Measurements from ENCODE around the gene IGFBP1. TPM values are rescaled to one million over a fixed set of nuclear protein-coding genes. Genes with fewer than 3 reads are reported as not detected.
A peak's percentile ranks its signal among the peaks of the same experiment; 100 is the strongest.
"Not testable (repeated sequence)": the region's sequence is repeated elsewhere in the genome, so short reads cannot be mapped to it uniquely, and the experiment has no call there.

The IGFBP1 gene
- total RNA-seq, 1 experiment from 2014 or later = not detected

DNA sequence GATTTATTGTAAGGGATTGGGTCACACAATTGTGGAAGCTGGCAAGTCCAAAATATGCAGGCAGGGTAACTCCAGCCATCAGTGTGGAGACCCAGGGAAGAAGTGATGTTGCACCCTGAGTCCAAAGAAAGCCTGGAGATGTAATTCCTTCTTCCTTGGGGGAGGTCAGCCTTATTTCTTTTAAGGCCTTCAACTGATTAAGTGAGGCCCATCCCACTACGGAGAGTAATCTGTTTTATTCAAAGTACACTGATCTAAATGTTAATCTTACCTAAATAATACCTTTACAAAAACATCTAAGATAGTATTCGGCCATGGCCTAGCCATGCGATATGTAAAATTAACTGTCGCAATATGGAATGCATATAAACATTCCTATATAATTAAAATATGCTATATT is 31.4 kb upstream of the IGFBP1 start:
- not testable (repeated sequence) for H3K9ac ChIP-seq (ENCODE audit: low read length); H3K27me3 ChIP-seq (ENCODE audit: low read length); DNase-seq; H3K4me1 ChIP-seq (ENCODE audit: low read length); H4K20me1 ChIP-seq (ENCODE audit: insufficient read depth, low read depth, low read length); H3K4me2 ChIP-seq (ENCODE audit: low read depth, low read length, poor library complexity, severe bottlenecking); H3K9me2 ChIP-seq (replicated peaks; ENCODE audit: insufficient read depth, low read length); H3K36me3 ChIP-seq (ENCODE audit: insufficient read depth, low read length); H3K4me3 ChIP-seq (ENCODE audit: low read length); H2AFZ ChIP-seq (ENCODE audit: low read length); H3K27ac ChIP-seq (ENCODE audit: low read length); H3K79me2 ChIP-seq (ENCODE audit: low read length); H3K9me3 ChIP-seq (ENCODE audit: low read length)

DNA sequence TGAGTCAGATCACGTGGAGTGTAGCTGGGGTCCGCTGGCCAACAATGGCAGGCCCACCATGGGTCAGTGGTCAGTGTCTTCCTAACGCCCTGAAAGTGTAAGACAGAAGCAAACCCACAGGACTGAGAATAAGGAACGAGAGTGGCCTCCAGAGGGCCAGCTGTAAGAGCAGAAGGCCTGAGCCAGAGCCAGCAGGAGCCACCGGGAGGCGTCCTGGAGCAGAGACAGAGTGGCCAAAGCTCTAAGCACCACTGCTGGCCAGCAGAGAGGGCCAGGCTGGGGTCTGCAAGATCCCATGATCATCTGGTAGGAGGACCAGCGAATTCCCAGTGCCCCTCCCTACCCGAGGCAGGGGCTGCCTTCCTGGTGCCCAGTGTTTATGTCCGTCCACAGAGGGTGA is 24.6 kb upstream of the IGFBP1 start:
- no peaks in the 10 kb centered on the region for H3K36me3 ChIP-seq (ENCODE audit: insufficient read depth, low read length)
- H3K27me3 ChIP-seq (ENCODE audit: low read length) = no peaks in the 10 kb centered on the region; the same call in 1 of the 2 replicates
- no peak overlapping the region for H3K4me2 ChIP-seq (ENCODE audit: low read depth, low read length, poor library complexity, severe bottlenecking)

DNA sequence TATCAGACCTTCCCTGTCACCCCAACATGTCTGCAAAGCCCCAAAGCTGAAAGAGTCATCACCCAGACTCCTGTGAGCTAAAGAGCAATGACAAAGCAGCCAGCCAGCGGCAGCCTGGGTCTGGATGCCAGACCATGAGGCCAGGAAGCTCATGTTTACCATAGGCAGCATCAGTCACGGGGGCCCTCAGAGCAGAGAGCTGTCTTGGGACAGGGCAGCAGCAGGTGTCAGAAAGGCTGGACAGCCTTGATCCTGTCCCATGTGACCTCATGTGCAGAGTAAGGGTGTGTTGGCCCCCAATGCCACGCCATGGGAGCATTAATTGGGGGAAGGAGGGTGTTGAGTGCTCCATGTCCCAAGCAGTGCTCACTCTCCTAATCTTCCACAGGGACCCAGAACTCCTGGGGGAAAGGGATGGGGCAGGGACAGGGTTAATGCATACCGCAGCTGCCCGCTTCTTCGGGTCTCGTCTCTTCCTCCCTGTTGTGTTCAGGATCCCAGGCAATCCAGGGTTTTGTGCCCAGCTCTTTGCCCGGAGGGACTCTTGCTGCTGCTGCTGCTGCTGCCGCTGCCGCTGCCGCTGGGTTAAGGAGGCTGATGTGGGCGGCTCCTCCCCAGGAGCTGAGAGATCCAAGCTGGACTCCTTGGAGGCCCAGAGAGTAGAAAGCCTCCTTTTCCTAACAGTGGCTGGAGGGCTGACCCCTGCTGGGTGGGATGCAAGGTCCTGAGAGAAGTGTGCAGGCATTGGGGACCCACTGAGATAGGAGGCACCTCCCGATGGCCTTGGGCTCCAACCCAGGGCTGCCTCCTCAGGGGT is 22.5 kb upstream of the IGFBP1 start:
- no peaks in the 10 kb centered on the region for H3K9me3 ChIP-seq (ENCODE audit: low read length)
- H3K27me3 ChIP-seq (ENCODE audit: low read length) = no peaks in the 10 kb centered on the region; the same call in 1 of the 2 replicates
- no peak overlapping the region for H3K27ac ChIP-seq (ENCODE audit: low read length)
- no peaks in the 10 kb centered on the region for H3K4me1 ChIP-seq (ENCODE audit: low read length)
- no peak overlapping the region for H2AFZ ChIP-seq (ENCODE audit: low read length)
- no peaks in the 10 kb centered on the region for H4K20me1 ChIP-seq (ENCODE audit: insufficient read depth, low read depth, low read length)
- H3K4me3 ChIP-seq (ENCODE audit: low read length) = no peak overlapping the region
- no peak overlapping the region for H3K9ac ChIP-seq (ENCODE audit: low read length)
- H3K79me2 ChIP-seq (ENCODE audit: low read length) = no peaks in the 10 kb centered on the region
- H3K4me2 ChIP-seq (ENCODE audit: low read depth, low read length, poor library complexity, severe bottlenecking) = no peak overlapping the region
- no peak for DNase-seq
- H3K9me2 ChIP-seq (replicated peaks; ENCODE audit: insufficient read depth, low read length) = no peaks in the 10 kb centered on the region
- H3K36me3 ChIP-seq (ENCODE audit: insufficient read depth, low read length) = no peaks in the 10 kb centered on the region

More for the DNA sequence above, 24.6 kb upstream of the IGFBP1 start:
- H2AFZ ChIP-seq (ENCODE audit: low read length) = no peak overlapping the region
- H3K4me3 ChIP-seq (ENCODE audit: low read length) = no peak overlapping the region
- H3K9ac ChIP-seq (ENCODE audit: low read length) = no peak overlapping the region
- H3K9me2 ChIP-seq (replicated peaks; ENCODE audit: insufficient read depth, low read length) = no peaks in the 10 kb centered on the region
- H3K27ac ChIP-seq (ENCODE audit: low read length) = no peak overlapping the region
- H3K4me1 ChIP-seq (ENCODE audit: low read length) = no peaks in the 10 kb centered on the region
- H3K79me2 ChIP-seq (ENCODE audit: low read length) = no peaks in the 10 kb centered on the region
- no peak for DNase-seq
- H3K9me3 ChIP-seq (ENCODE audit: low read length) = no peaks in the 10 kb centered on the region
- H4K20me1 ChIP-seq (ENCODE audit: insufficient read depth, low read depth, low read length) = no peaks in the 10 kb centered on the region

DNA sequence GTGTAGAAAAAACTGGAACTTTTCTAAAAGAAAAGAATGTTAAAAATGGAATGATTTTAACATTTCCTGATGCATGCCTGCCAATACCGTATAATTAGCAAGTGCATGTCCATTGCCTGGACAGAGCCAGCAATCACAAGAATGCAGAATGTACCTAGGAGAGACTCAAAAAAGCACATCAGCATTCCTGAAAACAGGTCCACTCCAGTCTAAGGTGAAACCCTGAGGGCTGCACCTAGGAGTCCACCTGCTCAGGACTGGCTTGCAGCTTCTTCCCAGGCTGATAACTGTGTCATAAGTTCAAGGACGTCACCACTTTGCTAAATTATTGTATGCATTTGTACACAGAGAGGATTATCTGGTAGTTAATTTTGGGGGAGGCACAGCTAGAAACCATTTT is 20.8 kb upstream of the IGFBP1 start:
- H3K9me2 ChIP-seq (replicated peaks; ENCODE audit: insufficient read depth, low read length) = no peaks in the 10 kb centered on the region
- no peaks in the 10 kb centered on the region for H3K36me3 ChIP-seq (ENCODE audit: insufficient read depth, low read length)
- H3K4me1 ChIP-seq (ENCODE audit: low read length) = no peaks in the 10 kb centered on the region
- no peak overlapping the region for H3K4me2 ChIP-seq (ENCODE audit: low read depth, low read length, poor library complexity, severe bottlenecking)
- no peaks in the 10 kb centered on the region for H4K20me1 ChIP-seq (ENCODE audit: insufficient read depth, low read depth, low read length)
- no peaks in the 10 kb centered on the region for H3K27me3 ChIP-seq (ENCODE audit: low read length)
- H3K27ac ChIP-seq (ENCODE audit: low read length) = no peak overlapping the region
- no peak overlapping the region for H3K4me3 ChIP-seq (ENCODE audit: low read length)
- no peak for DNase-seq
- H3K79me2 ChIP-seq (ENCODE audit: low read length) = no peaks in the 10 kb centered on the region
- H3K9ac ChIP-seq (ENCODE audit: low read length) = no peak overlapping the region
- H2AFZ ChIP-seq (ENCODE audit: low read length) = no peak overlapping the region
- H3K9me3 ChIP-seq (ENCODE audit: low read length) = no peaks in the 10 kb centered on the region

DNA sequence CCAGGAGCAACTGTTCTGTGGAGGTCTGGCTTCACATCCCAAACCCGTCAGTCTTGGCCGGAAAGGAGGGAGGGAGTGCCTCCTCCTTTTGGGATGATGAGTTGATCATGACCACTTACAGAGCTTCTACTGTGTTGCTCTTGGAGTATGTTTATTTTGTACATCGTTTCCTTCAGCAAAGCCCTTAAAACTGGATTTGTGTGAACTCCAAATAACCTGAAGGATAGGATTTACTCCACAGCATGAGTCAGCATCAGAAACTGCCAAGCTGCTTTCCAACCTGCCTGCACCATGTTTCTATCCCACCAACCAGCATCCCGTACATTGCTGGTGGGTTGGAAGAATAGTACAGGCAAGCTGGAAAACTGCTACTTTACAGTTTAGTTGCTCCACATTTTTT is 18.9 kb upstream of the IGFBP1 start:
- no peak overlapping the region for H3K27ac ChIP-seq (ENCODE audit: low read length)
- no peaks in the 10 kb centered on the region for H3K4me1 ChIP-seq (ENCODE audit: low read length)
- no peaks in the 10 kb centered on the region for H3K9me2 ChIP-seq (replicated peaks; ENCODE audit: insufficient read depth, low read length)
- no peaks in the 10 kb centered on the region for H3K27me3 ChIP-seq (ENCODE audit: low read length)
- H4K20me1 ChIP-seq (ENCODE audit: insufficient read depth, low read depth, low read length) = no peaks in the 10 kb centered on the region
- DNase-seq = no peak
- no peaks in the 10 kb centered on the region for H3K9me3 ChIP-seq (ENCODE audit: low read length)
- H3K79me2 ChIP-seq (ENCODE audit: low read length) = no peaks in the 10 kb centered on the region
- H3K4me2 ChIP-seq (ENCODE audit: low read depth, low read length, poor library complexity, severe bottlenecking) = no peak overlapping the region
- H3K36me3 ChIP-seq (ENCODE audit: insufficient read depth, low read length) = no peaks in the 10 kb centered on the region
- H3K9ac ChIP-seq (ENCODE audit: low read length) = no peak overlapping the region
- H3K4me3 ChIP-seq (ENCODE audit: low read length) = no peak overlapping the region
- H2AFZ ChIP-seq (ENCODE audit: low read length) = no peak overlapping the region

DNA sequence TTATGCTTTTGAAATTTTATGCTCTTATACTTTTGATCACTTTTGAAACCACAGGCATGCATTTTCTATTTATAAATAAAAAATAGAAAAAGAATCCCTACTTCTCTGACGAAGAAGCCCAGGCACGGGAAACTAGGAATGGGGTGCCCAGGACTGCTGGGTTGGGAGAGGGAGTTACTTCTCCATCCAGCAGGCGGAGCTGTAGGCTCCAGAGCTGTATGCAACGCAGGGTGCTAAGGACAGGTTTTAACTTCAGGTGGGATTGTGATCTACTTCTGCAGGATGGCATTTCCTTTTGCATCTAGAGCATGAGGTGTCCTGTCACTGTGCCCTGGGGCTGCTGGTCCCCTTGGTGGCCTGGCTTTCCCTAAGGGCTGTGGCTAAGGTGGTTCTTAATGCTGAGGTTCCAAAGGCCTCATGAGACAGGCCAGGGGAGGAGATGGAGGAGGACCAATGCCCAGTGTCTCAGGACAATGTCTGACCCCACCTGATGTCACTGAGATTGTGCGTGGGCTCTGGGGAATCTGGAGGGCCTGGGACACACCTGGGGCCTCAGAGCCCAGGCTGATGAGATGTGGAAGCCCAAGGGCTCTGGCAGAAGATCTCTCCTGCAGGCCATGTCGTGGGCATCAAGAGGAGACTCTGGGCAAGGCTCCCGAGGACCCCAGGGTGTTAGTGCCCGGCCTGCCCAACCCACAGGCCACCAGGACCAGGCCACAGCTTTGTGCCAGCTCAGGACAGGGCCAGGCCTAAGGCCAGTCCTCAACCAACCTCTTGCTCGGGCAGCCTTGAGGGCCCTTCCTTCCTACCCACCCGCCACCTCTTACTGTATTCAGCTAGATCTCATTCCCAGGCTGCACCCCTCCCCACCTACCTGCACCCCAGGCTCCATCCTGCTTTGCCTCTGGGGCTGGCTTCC is 15.9 kb upstream of the IGFBP1 start:
- no peaks in the 10 kb centered on the region for H3K36me3 ChIP-seq (ENCODE audit: insufficient read depth, low read length)
- H3K79me2 ChIP-seq (ENCODE audit: low read length) = no peaks in the 10 kb centered on the region
- no peaks in the 10 kb centered on the region for H3K4me1 ChIP-seq (ENCODE audit: low read length)
- no peaks in the 10 kb centered on the region for H4K20me1 ChIP-seq (ENCODE audit: insufficient read depth, low read depth, low read length)
- H3K27me3 ChIP-seq (ENCODE audit: low read length) = no peaks in the 10 kb centered on the region
- H2AFZ ChIP-seq (ENCODE audit: low read length) = no peak overlapping the region
- no peak overlapping the region for H3K9ac ChIP-seq (ENCODE audit: low read length)
- peak; percentile 53 for DNase-seq
- H3K4me2 ChIP-seq (ENCODE audit: low read depth, low read length, poor library complexity, severe bottlenecking) = no peak overlapping the region
- H3K9me3 ChIP-seq (ENCODE audit: low read length) = no peaks in the 10 kb centered on the region
- no peak overlapping the region for H3K27ac ChIP-seq (ENCODE audit: low read length)
- no peak overlapping the region for H3K4me3 ChIP-seq (ENCODE audit: low read length)
- no peaks in the 10 kb centered on the region for H3K9me2 ChIP-seq (replicated peaks; ENCODE audit: insufficient read depth, low read length)

DNA sequence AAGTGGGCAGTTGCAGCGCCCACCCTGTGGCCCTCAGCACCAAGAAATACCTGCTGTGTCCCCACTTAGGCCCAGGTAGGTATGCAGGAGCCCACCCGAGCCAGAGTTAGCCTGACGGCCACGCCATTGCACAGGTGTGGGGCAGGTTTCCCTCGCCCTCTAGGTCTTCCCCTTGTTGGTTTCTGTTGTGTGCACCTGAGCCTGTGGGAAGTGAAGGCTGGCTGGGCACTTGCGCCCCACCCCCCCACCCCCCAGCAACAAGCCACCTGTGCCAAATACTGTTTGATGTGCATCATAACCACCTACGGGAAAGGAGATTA is 15.3 kb upstream of the IGFBP1 start, which contains the start of gene CCDC201:
CCDC201 (minus strand) TSS at position 48 of the 320 bp plus-strand sequence. CDS start 75 bp downstream, outside the sequence.
- Histone ChIP-seq H3K4me2 (ENCODE audit: low read depth, low read length, poor library complexity, severe bottlenecking) (no peak within 1 kb of the TSS), H3K9me2 (replicated peaks; ENCODE audit: insufficient read depth, low read length) (no peaks in the 10 kb centered on the region), H3K27me3 (ENCODE audit: low read length) (no peaks in the 10 kb centered on the region), H3K9ac (ENCODE audit: low read length) (no peak within 1 kb of the TSS), H4K20me1 (ENCODE audit: insufficient read depth, low read depth, low read length) (no peaks in the 10 kb centered on the region), H3K4me3 (ENCODE audit: low read length) (no peak within 1 kb of the TSS), H2AFZ (ENCODE audit: low read length) (no peak within 1 kb of the TSS), H3K4me1 (ENCODE audit: low read length) (no peaks in the 10 kb centered on the region), H3K79me2 (ENCODE audit: low read length) (no peaks in the 10 kb centered on the region), H3K9me3 (ENCODE audit: low read length) (no peaks in the 10 kb centered on the region), H3K27ac (ENCODE audit: low read length) (no peak within 1 kb of the TSS), H3K36me3 (ENCODE audit: insufficient read depth, low read length) (no peaks in the 10 kb centered on the region)
- no peak for DNase-seq

DNA sequence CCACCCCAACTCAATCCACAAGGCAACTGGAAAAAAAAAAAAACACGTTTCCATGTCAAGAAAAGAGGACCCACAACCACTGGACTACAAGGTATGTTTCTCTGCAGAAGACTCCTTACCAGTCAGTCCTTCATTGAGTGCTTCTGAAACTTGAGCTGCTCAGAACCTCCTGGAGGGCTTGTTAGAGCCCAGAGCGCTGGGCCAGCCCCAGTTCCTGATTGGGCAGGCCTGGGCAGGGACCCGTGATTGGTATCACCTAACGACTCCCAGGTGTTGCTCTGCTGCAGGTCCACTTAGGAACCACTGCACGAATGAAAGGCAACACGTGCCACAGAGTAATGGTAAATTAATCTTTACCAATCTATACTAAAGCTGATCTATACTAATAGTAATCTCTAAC is 14.9 kb upstream of the IGFBP1 start:
- H3K79me2 ChIP-seq (ENCODE audit: low read length) = no peaks in the 10 kb centered on the region

More for the DNA sequence above, 14.9 kb upstream of the IGFBP1 start:
- Histone ChIP-seq H3K4me3 (ENCODE audit: low read length) (no peak overlapping the region), H3K9ac (ENCODE audit: low read length) (no peak overlapping the region), H3K4me2 (ENCODE audit: low read depth, low read length, poor library complexity, severe bottlenecking) (no peak overlapping the region), H3K9me3 (ENCODE audit: low read length) (no peaks in the 10 kb centered on the region), H3K9me2 (replicated peaks; ENCODE audit: insufficient read depth, low read length) (no peaks in the 10 kb centered on the region), H3K27ac (ENCODE audit: low read length) (no peak overlapping the region), H3K4me1 (ENCODE audit: low read length) (no peaks in the 10 kb centered on the region), H3K27me3 (ENCODE audit: low read length) (no peaks in the 10 kb centered on the region), H3K36me3 (ENCODE audit: insufficient read depth, low read length) (no peaks in the 10 kb centered on the region), H4K20me1 (ENCODE audit: insufficient read depth, low read depth, low read length) (no peaks in the 10 kb centered on the region), H2AFZ (ENCODE audit: low read length) (no peak overlapping the region)
- DNase-seq = no peak
